GM20431 (cell line): ENCODE measurements around the gene NMNAT1.
"Not testable (repeated sequence)": the region's sequence is repeated elsewhere in the genome, so short reads cannot be mapped to it uniquely, and the experiment has no call there.

ENCODE experiments used
- in situ Hi-C: fragments of 300-500 bp; cut with MseI, MboI; formaldehyde crosslinking; loops from one replicate; pipeline ENCODE4 v1.15.0; 2020; ENCODE audit warnings: low sequenced_read_pairs; ENCODE audit not compliant: unreplicated experiment

NMNAT1 gene

DNA sequence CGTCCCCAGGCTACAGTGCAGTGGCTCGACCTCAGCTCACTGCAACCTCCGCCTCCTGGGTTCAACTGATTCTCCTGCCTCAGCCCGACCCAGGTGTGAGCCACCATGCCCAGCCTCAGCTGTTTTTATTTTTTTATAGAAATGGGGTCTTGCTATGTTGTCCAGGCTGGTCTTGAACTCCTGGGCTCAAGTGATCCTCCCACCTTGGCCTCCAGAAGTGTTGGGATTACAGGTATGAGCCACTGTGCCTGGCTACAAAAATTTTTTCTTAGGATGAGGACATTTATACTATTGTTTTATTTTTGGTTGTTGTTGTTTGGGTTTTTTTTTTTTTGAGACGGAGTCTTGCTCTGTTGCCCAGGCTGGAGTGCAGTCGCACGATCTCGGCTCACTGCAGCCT, 62.0 kb downstream of the NMNAT1 start:
- in situ Hi-C loops: not testable (repeated sequence)

DNA sequence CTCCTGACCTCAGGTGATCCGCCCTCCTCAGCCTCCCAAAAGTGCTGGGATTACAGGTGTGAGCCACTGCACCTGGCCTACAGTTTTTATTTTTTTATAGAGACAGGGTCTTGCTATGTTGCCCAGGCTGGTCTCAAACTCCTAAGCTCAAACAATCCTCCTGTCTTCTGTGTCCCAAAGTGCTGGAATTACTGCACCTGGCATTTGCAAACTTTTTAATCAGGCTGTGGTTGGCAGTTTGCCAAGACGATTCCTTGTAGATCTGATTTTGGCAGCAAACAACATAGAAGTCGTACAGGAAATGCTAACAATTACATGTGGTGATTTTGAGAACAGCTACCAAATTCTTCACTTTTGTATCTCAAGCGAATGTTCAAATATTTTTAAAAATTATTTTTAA, 63.9 kb downstream of the NMNAT1 start:
- in situ Hi-C loops: no loop called here

DNA sequence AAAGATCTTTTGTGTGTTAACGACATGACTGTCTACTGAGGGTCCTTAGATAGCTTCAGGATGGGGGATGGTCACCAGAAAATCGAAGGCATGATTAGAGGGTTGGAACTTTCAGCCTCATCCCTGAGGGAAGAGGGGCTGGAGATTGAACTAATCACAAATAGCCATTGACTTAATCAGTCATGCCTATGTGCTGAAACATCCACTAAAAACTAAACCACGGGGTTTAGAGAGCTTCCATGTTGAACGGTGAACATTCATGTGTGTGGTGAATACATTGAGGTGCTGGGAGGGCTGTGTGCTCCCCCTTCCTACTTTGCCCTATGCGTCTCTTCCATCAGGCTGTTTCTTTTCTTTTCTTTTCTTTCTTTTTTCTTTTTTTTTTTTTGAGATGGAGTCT, 70.7 kb downstream of the NMNAT1 start:
- in situ Hi-C loops: no loop called here

DNA sequence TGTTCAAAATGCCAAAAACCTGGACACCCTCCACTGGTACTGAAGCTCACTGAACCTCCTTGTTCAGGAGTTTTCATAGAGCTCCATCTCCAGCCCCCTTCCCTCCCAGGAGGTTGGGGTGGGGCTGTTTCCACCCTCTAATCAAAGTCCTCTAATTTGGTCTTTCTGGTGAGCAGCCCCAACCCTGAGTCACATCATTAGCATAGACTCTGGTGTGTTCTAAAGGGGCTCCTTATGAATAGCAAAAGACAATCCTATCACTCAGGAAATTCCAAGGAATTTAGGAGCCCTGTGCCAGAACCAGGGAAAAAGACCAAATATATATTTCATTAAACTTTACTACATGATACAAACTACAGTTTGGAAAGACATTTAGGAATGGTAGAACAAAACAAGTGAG, 76.3 kb downstream of the NMNAT1 start:
- in situ Hi-C loops: no loop called here

DNA sequence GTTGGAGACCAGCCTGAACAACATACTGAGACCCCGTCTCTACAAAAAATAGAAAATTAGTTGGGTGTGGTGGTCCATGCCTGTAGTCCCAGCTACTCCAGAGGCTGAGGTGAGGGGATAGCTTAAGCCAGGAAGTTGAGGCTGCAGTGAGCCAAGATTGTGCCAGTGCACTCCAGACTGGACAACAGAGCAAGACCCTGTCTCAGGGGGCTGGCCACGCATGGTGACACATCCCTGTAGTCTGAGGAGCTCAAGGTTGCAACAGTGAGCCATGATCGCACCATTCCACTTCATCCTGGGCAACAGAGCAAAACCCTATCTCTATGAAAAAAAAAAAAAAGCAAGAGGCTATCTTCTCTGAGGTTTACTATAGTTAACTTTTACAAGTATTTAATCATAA, 76.8 kb downstream of the NMNAT1 start:
- in situ Hi-C loops: no loop called here

DNA sequence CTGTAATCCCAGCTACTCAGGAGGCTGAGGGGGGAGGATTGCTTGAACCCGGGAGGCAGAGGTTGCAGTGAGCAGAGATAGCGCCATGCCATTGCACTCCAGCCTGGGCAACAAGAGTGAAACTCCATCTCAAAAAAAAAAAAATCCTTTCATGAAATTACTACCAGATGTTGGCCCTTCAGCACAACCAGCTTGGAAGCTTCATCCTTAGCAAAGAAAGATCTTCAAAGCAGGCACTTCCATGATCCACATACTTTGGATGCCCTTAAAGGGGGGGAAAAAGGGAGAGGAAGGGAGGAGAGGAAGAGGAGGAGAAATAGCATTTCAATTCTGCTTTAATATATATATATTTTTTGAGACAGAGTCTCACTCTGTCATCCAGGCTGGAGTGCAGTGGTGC, 77.4 kb downstream of the NMNAT1 start:
- in situ Hi-C loops: not testable (repeated sequence)

DNA sequence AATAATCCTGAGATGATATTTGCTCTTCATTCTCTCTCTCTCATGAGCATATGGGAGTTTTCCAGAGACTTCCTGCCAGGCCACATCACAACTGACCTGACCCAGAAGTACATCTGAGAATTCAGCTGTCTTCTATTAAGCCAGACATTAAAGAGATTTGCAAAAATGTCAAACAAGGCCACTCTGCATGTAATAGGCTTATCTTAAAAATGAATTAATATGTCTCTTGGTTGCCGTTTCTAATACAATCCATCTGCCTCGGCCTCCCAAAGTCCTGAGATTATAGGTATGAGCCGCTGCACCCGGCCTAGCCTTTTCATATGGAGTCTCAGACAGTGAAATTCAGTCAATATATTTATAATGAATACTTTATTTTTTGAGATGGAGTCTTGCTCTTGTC, 78.7 kb downstream of the NMNAT1 start:
- in situ Hi-C loops: not testable (repeated sequence)

DNA sequence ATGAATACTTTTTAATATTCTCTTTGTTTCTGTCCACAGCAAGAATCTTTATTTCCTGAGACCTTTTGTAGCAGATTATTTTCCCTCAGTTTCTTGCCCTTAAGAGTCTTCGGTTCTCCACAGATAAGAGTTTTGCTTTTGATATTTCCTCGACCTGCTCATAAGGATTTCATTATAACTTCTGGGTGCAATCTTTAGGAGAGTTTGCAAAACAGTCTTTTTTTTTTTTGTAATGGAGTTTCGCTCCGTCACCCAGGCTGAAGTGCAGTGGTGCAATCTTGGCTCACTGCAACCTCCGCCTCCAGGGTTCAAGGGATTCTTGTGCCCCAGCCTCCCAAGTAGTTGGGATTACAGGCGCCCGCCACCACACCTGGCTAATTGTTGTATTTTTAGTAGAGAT, 79.4 kb downstream of the NMNAT1 start:
- in situ Hi-C loops: no loop called here

DNA sequence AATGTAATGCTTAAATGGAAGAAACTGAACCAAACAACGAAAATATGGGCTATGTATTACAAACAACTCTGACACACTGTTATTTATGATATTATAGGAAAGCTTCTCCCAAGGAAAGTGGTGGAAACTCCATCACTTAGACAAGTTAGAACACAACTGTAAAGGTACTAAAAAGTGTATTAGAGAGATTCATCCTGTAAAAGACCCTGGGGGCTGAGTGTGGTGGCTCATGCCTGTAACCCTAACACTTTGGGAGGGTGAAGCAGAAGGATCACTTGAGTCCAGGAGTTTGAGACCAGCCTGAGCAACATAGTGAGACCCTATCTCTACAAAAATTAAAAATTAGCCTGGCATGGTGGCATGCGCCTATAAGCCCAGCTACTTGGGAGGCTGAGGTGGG, 82.1 kb downstream of the NMNAT1 start:
- in situ Hi-C loops: no loop called here

DNA sequence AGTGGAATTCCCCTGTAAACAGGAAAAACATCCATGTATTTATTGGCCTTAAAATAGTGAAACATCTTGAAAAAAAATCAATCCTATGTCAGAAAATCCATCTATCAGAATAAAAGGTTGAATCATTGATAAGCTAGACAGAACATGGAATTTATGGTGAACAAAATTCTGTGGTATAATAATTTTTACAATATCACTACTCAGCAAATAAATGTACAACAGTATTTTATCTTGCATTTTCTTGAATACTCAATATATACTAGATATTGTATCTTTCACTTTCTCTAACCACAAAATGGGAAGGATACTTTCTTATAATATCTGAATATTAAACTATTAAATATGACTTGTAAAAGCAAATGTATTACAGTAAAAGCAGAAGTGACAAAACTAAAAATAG, 83.8 kb downstream of the NMNAT1 start:
- in situ Hi-C loops: no loop called here

DNA sequence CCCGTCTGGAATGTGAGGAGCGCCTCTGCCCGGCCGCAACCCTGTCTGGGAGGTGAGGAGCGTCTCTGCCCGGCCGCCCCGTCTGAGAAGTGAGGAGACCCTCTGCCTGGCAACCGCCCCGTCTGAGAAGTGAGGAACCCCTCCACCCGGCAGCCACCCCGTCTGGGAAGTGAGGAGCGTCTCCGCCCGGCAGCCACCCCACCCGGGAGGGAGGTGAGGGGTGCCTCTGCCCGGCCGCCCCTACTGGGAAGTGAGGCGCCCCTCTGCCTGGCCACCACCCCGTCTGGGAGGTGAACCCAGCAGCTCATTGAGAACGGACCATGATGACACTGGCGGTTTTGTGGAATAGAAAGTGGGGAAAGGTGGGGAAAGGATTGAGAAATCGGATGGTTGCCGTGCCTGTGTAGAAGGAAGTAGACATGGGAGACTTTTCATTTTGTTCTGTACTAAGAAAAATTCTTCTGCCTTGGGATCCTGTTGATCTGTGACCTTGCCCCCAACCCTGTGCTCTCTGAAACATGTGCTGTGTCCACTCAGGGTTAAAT, 85.8 kb downstream of the NMNAT1 start:
- in situ Hi-C loops: not testable (repeated sequence)

DNA sequence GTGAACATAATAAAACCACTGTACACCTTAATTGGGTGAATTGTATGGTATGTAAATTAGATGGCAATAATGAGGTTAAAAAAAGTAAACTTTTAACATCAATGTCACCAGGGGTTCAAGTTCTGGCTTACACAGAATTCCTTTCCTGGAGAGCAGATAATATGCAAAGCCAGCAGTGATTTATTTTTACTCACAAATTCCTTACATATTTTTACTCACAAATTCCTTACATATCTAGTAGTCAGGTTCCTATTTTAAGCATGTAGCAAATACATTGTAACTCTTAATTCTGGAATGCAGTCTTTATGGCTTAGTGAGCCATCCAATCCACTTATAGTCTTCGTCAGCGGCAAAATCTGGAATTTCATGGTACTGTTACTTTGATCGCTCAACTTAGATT, 88.2 kb downstream of the NMNAT1 start:
- in situ Hi-C loops: loop anchor here (10.0 kb wide), 1 partner anchor 87 kb away; the partner anchor contains the start of genes LZIC and NMNAT1

DNA sequence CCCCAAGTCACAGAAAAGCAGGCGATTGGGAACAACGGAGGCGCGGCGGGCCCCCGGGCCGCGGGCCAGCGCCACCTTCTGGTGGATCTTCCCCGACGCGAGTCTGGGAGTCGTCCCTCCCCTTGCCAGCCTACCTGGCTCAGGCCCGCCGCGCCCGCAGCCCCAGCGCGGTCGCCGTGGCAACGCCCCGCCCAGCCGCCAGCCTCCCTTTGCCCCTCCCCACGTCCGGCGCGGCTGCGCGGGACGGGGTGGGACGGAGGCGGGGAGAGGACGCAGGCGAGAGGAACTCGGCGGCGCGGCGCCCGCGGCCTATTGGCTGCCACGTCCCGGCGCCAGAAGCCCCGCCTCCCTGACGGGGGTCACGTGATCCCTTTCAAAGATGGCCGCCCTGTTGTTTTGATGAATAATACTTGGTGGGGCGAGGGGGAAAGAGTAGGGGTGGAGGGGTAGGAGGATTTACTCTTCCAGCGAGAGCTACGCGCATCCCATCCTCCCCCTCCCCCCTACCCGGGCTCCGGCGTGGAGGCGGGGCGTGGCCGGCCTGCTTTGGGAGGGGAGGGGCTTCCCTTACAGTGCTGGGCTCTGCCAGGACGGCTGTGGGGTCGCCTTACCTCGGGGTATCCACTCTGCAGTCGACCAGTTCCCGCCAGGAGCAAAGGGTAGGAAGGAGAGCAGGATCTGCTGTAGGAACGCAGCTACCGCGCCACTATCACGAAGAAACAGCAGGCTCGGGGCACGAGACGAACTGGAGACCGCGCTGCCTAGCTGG, 89.5 kb downstream of the NMNAT1 start, which contains the start of gene UBE4B:
Gene UBE4B (plus strand): TSS at position 369 of the 769 bp plus-strand sequence. CDS start 713 bp downstream, outside the sequence.
- in situ Hi-C loops: loop anchor here (10.0 kb wide), 1 partner anchor 88 kb away; the partner anchor contains the start of genes LZIC and NMNAT1

DNA sequence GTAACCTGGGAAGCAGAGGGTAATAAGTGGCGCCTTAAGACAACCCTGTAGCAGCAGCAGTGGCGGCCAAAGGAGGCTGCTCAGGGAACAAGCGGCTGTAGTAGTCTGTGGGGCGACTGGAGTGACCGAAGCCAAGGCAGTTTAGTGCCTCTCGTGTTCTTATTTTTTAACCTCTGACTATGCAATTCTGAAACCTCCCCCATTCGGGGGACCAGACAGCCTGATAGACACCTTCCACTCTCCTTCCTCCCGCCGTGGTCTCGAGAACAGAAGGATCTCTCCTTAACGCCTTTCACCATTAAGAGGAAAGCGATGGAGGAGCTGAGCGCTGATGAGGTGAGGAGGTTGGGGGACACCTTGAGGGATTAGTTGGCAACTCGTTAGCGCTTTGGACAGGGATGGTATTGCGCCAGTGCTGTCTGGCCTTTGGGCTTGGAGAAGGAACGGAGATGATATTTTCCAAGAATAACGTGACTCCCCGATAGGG, 90.1 kb downstream of the NMNAT1 start:
- in situ Hi-C loops: loop anchor here (10.0 kb wide), 1 partner anchor 89 kb away; the partner anchor contains the start of genes LZIC and NMNAT1
